Muscle layer of duodenum (tissue), 2 donors: ENCODE results near the gene DCUN1D2.
A peak's percentile ranks its signal among the peaks of the same experiment; 100 is the strongest.

Source experiments
- H3K27ac ChIP-seq: one replicate; pipeline ENCODE4 v1.7.0; 2013; ENCODE audit warnings: mild to moderate bottlenecking, low read length
- H3K27me3 ChIP-seq: one replicate; pipeline ENCODE4 v1.7.0; 2013; ENCODE audit warnings: low read depth, mild to moderate bottlenecking, control low read depth, low read length
- H3K36me3 ChIP-seq, 2 donors: one replicate each; pipeline ENCODE4 v1.7.0; 2013; ENCODE audit warnings: low read length in 2 of 2, control low read depth in 1 of 2, mild to moderate bottlenecking in 1 of 2; ENCODE audit not compliant: insufficient read depth in 2 of 2, control insufficient read depth in 1 of 2
- H3K4me1 ChIP-seq, 2 donors: one replicate each; pipeline ENCODE4 v1.7.0; 2013; ENCODE audit warnings: low read length in 2 of 2, mild to moderate bottlenecking in 2 of 2, control low read depth in 1 of 2, moderate library complexity in 1 of 2; ENCODE audit not compliant: insufficient read depth in 2 of 2, control insufficient read depth in 1 of 2
- H3K4me3 ChIP-seq, 2 donors: one replicate each; pipeline ENCODE4 v1.7.0; 2013; ENCODE audit warnings: low read length in 2 of 2, low read depth in 1 of 2, mild to moderate bottlenecking in 1 of 2
- H3K9me3 ChIP-seq, 2 donors: one replicate each; pipeline ENCODE4 v1.7.0; 2013; ENCODE audit warnings: low read length in 2 of 2, control low read depth in 1 of 2, mild to moderate bottlenecking in 1 of 2; ENCODE audit not compliant: control insufficient read depth in 1 of 2
- donor health status: healthy.

The DCUN1D2 gene

GRCh38 chr13:113460599-113460998 lies 29.9 kb downstream of the DCUN1D2 start:
- no peaks in the 10 kb centered on the region for H3K27me3 ChIP-seq
- H3K4me1 ChIP-seq, result peaks cover 0 to 14% of the 10 kb centered on the region in 2 donors
- H3K4me3 ChIP-seq, result no peak overlapping the region
- no peak overlapping the region for H3K27ac ChIP-seq
- peaks cover 18 to 40% of the 10 kb centered on the region in 2 donors for H3K36me3 ChIP-seq
- no peaks in the 10 kb centered on the region for H3K9me3 ChIP-seq

GRCh38 chr13:113460064-113460555 lies 30.4 kb downstream of the DCUN1D2 start:
- Histone ChIP-seq H3K27me3 (no peaks in the 10 kb centered on the region), H3K4me3 (no peak overlapping the region), H3K27ac (no peak overlapping the region), H3K9me3 (no peaks in the 10 kb centered on the region), H3K36me3 (peaks cover 23 to 44% of the 10 kb centered on the region in 2 donors), H3K4me1 (peaks cover 0 to 14% of the 10 kb centered on the region in 2 donors)

- Histone ChIP-seq H3K27ac (no peak overlapping the region), H3K36me3 (peaks cover 23 to 47% of the 10 kb centered on the region in 2 donors), H3K4me1 (peaks cover 0 to 22% of the 10 kb centered on the region in 2 donors), H3K9me3 (no peaks in the 10 kb centered on the region), H3K4me3 (peak overlapping the region in 1 of 2 donors; percentile 15), H3K27me3 (no peaks in the 10 kb centered on the region)
These were observed 32.1 kb downstream of the DCUN1D2 start for GRCh38 chr13:113458253-113459065.

- peaks cover 23 to 50% of the 10 kb centered on the region in 2 donors for H3K36me3 ChIP-seq
These were observed 33.0 kb downstream of the DCUN1D2 start for GRCh38 chr13:113457510-113457909.

GRCh38 chr13:113456116-113456702 lies 34.3 kb downstream of the DCUN1D2 start:
- Histone ChIP-seq H3K36me3 (peaks cover 19 to 50% of the 10 kb centered on the region in 2 donors), H3K27ac (no peak overlapping the region), H3K4me1 (peaks cover 0 to 28% of the 10 kb centered on the region in 2 donors), H3K4me3 (no peak overlapping the region), H3K27me3 (no peaks in the 10 kb centered on the region), H3K9me3 (no peaks in the 10 kb centered on the region)

More at GRCh38 chr13:113457510-113457909, 33.0 kb downstream of the DCUN1D2 start:
- Histone ChIP-seq H3K9me3 (no peaks in the 10 kb centered on the region), H3K4me3 (no peak overlapping the region), H3K27me3 (no peaks in the 10 kb centered on the region), H3K4me1 (peaks cover 0 to 28% of the 10 kb centered on the region in 2 donors), H3K27ac (no peak overlapping the region)

- Histone ChIP-seq H3K36me3 (peaks cover 19 to 42% of the 10 kb centered on the region in 2 donors), H3K4me3 (no peak overlapping the region), H3K27ac (no peak overlapping the region)
These were observed 35.1 kb downstream of the DCUN1D2 start for GRCh38 chr13:113455384-113455783.

GRCh38 chr13:113454936-113455335 lies 35.6 kb downstream of the DCUN1D2 start:
- Histone ChIP-seq H3K36me3 (peaks cover 19 to 38% of the 10 kb centered on the region in 2 donors), H3K27ac (no peak overlapping the region), H3K4me1 (peaks cover 0 to 28% of the 10 kb centered on the region in 2 donors), H3K9me3 (no peaks in the 10 kb centered on the region), H3K27me3 (no peaks in the 10 kb centered on the region), H3K4me3 (no peak overlapping the region)

More at GRCh38 chr13:113455384-113455783, 35.1 kb downstream of the DCUN1D2 start:
- Histone ChIP-seq H3K4me1 (peaks cover 0 to 28% of the 10 kb centered on the region in 2 donors), H3K9me3 (no peaks in the 10 kb centered on the region), H3K27me3 (no peaks in the 10 kb centered on the region)

- Histone ChIP-seq H3K4me1 (peaks cover 3 to 16% of the 10 kb centered on the region in 2 donors), H3K9me3 (no peaks in the 10 kb centered on the region), H3K27ac (no peak within 1 kb of the TSS), H3K27me3 (no peaks in the 10 kb centered on the region), H3K4me3 (no peak within 1 kb of the TSS), H3K36me3 (peaks cover 9 to 33% of the 10 kb centered on the region in 2 donors)
These were observed 37.3 kb downstream of the DCUN1D2 start, which contains the start of gene ADPRHL1 for GRCh38 chr13:113452942-113453901. TSS of gene ADPRHL1 (minus strand) at chr13:113453488. CDS start at chr13:113453437, 51 bp downstream.

GRCh38 chr13:113452466-113452865 lies 38.0 kb downstream of the DCUN1D2 start:
- no peak overlapping the region for H3K27ac ChIP-seq
- no peak overlapping the region for H3K4me3 ChIP-seq
- H3K27me3 ChIP-seq, result no peaks in the 10 kb centered on the region
- H3K9me3 ChIP-seq, result no peaks in the 10 kb centered on the region
- H3K36me3 ChIP-seq, result peaks cover 9 to 26% of the 10 kb centered on the region in 2 donors
- H3K4me1 ChIP-seq, result peaks cover 3 to 14% of the 10 kb centered on the region in 2 donors

GRCh38 chr13:113451951-113452421 lies 38.5 kb downstream of the DCUN1D2 start:
- Histone ChIP-seq H3K4me3 (no peak overlapping the region), H3K4me1 (peaks cover 3 to 14% of the 10 kb centered on the region in 2 donors), H3K27ac (no peak overlapping the region), H3K9me3 (no peaks in the 10 kb centered on the region), H3K27me3 (no peaks in the 10 kb centered on the region), H3K36me3 (peaks cover 9 to 24% of the 10 kb centered on the region in 2 donors)
